Anterior cingulate cortex (tissue), 58 donors: ENCODE measurements around the gene MDP1.
"Not testable (repeated sequence)": the region's sequence is repeated elsewhere in the genome, so short reads cannot be mapped to it uniquely, and the experiment has no call there.

Experiments
- DNase-seq, 58 donors: peaks; one replicate each; lab custom pipeline; 2025; lab: John Stamatoyannopoulos, UW

Gene MDP1

DNA sequence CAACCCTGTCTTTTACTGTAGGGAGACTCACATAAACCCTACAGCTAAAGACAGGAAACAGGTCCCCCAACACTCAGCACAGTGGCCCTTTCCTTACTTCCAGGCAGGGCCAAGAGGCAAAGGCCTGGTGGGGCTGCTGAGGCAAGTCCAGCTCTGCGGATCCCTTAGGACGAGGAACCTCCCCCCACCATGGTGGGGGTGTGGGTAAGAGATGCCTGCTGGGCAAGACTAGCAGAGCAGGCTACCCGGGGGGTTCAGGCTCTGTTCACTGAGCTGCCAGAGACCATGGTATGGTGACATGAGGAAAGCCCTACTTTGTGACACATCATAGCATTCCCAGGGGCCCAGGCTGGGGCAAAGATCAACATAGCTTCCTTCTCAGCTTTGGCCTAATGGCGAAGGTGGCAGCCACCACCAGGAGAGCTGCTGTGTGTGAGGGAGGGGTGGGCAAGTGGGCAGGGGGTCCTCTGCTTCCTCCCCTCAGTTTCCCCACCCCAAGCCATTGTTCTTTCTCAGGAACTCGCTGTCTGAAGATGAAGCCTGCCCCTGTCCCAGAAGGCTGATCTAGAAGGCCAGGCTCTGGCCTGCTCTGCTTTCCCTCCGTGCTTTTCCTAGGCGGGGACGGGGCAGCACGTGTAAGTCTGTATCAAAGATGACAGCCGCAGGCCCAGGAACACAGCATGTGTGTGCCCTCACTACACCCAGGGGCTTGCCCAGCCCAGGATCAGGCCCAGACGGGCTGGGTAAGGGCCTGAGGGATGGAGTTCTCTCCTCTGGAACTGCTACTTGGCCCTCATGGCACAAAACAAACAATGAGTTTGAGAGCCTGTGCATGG lies 36.6 kb upstream of the MDP1 start:
- no peak for DNase-seq

DNA sequence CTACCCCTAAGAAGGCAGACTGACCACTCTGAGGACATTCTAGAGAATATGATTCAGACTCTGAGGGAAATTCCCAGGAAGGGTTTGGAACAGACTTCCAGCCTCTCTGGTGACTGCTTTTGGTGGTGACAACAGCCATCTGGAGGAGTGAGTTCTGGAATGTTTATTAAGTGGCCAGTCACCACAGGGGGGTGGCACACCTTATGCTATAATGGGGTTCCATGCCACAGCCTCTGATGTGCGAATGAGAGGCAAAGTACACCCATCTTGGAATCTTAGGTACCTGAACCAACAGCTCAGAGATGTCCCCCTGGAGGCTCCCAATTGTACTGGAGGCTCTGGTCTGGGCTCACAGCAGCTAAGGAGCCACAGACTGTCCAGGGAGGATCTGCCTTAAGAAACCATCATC lies 36.0 kb upstream of the MDP1 start:
- DNase-seq = no peak

DNA sequence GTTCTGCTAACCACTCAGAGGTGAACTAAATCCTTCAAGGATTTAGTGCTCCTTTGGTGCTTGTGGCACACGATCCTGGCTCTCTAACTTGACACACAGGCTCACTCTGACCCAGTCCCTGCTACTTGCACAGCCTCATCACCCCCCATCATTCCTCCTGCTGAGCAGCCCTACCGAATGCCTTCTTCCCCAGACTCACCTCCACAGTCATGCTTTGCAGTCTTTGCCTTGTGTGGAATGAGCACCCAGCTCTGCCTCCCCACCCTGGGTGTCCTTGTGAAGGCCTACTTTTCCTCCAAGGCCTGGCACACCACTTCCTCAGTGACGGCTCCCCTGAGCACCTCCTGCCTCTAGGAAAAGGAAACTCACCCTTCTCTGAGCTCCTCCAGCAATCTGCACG lies 34.5 kb upstream of the MDP1 start:
- no peak for DNase-seq

DNA sequence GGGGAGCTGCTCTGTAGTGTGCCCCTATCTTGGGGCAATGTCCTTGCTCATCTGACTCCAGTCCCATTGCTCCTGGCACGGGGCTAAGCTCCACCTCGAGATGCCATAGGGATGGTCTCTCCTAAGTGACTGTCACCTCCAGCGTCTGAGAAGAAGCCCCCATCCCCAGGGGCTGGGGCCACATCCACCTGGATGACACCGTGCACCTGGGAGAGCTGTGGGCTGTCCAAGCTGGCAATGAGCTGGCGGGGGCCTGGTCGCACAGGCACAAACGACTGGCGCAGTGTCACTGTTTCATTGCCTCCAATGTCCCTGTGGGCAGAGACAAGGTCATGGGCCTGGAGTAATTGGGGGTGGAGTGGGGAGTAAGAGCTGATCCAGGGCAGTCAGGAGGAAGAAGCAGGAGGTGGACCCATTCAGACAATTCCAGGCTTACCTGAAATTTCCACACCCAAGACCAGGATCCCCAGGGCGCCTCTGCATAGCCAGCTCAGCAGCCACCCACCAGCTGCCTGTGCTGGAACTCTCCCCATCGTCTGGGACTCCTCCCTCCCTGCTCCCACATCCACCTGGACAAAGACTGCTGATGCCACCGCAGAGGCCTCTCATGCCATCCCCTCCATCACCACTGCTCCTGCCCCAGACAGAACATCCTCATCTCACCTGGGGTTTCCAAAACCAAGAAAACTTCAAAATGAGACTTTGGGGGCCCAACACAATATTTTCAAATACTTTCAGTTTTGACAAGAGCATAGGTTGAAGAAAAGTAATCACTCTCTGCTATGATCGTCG lies 33.6 kb upstream of the MDP1 start:
- no peak for DNase-seq

DNA sequence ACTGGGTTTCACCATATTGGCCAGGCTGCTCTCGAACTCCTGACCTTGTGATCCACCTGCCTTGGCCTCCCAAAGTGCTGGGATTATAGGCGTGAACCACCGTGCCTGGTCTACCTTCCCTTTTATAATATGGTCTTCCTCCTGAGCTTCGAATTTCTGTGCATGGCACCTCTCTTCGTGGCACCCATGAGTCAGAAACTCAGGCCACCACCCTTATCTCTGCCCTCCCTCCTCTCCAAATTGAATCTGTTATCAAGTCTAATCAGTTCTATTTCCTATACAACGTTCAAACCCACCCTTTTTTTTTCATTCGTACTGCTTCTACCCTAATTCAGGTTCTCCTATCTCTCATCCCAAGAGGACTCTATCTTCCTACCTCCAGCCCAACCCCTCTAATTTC lies 31.6 kb upstream of the MDP1 start:
- DNase-seq = no peak

DNA sequence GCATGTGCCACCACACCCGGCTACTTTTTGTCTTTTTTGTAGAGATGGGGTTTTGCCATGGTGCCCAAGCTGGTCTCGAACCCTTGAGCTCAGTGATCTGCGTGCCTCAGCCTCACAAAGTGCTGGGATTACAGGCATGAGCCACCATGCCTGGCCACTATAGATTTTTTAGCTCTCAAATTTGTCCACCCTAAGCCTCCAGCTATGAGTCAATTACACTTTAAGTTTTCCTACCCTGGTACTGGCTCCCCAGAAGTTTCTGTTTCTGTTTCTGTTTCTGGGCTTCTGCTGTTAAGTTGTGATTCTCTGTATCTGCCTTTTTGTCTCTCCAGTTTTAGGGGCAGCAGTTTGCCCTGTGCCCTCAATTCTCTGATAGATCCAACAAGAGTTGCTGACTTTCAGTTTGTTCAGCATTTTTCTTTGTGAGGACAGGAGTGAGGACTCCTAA lies 30.9 kb upstream of the MDP1 start:
- no peak for DNase-seq

DNA sequence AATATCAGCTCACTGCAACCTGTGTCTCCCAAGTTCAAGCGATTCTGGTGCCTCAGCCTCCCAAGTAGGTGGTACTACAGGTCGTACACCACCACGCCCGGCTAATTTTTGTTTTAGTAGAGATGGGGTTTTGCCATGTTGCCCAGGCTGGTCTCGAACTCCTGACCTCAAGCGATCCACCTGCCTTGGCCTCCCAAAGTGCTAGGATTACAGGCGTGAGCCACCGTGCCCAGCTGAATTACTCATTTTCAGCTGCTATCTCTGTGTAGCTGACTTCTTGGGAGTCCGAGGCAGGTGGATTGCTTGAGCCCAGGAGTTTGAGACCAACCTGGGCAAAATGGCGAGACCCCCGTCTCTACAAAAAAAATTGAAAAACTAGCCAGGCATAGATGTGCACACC lies 29.5 kb upstream of the MDP1 start:
- DNase-seq = not testable (repeated sequence)

DNA sequence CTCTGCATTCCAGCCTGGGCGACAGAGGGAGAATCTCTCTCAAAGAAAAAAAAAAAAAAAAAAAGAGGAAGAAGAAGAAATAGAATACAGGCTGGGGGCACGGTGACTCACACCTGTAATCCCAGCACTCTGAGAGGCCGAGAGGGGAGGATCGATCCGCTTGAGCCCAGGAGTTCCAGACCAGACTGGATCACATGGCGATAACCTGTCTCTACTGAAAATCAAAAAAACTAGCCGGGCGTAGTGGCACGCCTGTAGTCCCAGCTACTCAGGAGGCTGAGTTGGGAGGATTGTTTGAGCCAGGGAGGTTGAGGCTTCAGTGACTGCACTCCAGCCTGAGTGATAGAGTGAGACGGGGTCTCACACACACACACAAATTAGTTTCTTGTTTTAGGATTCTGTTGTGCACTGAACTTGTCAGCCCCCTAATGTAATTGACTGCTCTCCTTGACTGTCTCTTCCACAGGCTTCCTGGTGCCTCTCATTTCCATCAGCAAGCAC lies 27.5 kb upstream of the MDP1 start:
- DNase-seq = peak in 1 of 58 donors; percentile 30

DNA sequence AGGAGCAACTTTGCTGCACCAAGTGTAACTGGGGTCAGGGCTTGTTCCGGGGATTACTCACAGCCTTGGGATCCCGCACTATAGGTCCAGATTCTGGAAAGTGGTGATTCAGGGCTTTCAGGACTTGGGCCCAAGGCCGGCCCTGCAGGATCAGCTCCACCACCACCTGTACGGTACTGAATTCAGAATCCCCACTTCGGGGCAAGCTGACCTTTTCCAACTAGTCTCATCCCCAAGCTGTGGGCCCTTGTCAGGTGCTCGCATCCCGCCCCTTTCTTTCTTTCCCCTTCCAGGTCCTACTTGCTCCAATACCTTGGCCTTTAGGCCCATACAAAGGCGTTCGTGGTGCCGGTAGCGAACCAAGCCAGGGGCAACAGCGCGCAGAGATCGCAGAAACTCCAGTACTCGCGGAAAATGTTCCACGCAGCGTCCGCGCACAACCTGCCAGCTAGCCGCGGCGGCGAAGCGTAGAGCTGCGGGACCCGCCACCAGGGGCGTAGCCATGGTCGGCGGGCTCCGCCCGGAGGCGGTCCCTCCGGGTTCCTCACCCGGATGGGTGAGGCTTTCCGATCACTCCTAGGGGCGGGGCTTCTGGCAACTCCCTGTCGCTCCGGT lies 26.1 kb upstream of the MDP1 start:
- DNase-seq = peak in 42 of 58 donors; percentile 34 to 99 (median 96)

DNA sequence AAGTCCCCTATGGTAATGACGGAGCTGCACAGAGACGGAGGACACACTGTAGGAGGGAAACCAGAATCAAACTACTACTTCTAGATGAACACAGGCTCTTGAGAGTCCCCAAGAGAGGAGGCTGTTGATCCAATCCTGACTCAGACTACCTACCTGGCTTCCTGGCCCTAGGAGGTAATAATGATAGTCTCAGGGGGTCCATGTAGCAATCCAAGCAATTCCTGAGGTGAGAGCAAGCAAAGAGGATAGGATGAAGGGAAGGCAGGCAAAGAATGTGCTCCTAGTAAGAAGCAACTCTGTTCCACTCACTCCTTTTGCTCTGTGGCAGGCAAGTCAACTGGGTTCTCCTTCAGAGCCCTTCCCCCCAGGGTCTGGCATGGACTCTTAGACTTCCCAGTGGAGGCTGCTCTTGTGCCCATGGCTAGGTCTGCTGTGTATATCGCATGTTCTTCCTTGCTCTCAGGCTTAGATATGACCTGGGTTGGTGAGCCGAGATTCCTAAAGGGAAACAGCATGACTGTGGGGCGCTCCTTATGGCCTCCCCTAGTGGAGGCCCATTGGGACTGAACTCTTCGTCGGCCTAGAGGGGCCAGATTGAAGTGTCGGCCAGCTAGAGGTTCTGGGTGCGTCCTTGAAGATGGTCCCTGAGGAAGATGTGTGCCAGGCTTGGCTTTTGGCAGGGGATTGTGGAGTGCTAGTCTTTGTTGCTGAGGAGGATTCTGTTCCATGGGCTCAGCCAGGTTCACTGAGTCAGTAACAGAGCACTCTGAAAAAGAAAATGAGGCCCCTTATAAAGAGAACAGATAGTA lies 24.4 kb upstream of the MDP1 start:
- no peak for DNase-seq

DNA sequence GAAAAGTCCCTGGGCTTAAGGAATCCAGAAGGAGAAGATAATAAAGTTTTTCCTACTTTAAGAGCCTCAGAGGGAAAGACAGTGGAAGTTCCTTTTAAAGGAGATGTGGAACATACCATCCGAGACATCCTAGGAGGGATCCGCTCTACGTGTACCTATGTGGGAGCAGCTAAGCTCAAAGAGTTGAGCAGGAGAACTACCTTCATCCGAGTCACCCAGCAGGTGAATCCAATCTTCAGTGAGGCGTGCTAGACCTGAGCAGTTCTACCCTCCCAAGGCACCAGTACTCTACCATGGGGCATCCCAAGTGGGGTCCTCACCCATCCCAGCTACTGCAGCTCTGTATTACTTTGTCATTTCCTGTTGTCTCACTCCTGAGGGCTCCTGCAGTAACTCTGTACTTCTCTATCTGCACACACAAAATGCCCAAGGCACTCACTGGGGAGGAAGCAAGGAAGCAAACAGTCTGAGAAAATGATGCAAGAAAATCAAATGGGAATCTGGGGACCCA lies 22.7 kb upstream of the MDP1 start:
- DNase-seq = no peak

DNA sequence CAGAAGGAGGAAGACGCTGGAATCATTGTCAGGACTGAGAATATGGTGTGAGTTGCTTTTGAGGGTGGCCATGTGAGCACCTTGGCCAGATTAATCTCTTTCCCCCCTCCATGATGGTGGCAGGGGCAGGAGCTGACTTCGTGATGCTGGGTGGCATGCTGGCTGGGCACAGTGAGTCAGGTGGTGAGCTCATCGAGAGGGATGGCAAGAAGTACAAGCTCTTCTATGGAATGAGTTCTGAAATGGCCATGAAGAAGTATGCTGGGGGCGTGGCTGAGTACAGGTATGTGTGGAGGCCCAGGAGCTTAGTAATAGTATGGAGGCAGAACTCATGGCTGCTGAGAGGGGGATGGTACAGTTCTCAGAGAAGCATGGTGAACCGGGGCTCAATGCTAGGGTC lies 22.3 kb upstream of the MDP1 start:
- no peak for DNase-seq

DNA sequence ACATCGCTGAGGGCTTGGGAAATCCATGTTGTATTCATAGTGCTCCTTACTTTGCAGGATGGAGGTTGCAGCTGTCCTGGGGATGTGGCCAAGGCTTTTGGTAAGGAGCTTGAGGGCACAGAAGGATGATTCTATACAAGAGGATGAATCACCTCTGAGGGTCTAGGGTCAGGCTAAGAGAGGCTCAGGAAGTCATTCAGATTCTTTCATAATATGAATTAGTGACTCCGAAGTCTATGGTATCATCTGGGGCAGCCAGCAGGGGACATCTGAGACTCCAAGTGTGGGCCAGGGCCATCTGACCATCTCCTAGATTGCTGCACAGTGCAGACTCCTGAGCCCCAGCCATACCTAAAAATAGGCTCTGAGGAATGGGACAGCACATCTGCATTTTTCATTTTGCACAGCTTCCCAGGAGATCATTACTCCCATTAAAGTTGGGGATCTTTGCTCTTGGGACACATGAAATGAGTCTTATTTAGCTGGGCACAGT lies 21.6 kb upstream of the MDP1 start:
- DNase-seq = no peak

DNA sequence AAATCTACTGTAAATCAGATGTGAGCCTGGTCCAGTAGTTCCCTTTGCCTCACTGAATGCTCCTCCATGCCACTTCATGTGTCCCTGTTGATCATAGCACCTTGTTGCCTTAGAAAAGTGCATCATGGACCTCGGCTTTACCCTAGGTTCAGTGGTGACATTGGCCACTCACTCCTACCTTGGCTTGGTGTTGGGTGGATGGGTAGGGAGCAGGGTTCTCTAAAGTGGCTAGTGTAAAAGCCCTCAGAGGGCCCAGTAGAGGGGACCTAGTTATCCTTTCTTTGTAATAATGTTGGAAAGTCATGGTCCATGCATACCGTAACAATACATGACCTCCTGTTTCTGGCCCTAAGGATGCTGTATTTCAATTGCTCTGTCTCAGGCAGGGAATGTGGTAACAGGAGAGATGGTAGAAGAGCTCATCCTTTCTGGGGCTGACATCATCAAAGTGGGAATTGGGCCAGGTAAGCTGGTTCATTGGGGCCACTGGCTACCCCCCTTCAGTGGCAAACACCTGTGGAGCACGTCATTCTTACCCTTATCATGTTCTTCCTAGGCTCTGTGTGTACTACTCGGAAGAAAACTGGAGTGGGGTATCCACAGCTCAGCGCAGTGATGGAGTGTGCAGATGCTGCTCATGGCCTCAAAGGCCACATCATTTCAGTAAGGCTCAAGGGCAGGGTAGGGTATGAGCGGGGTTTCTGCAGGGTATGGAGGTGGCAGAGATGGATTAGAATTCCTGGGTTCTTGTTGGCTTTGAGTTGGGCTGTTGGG lies 21.0 kb upstream of the MDP1 start:
- no peak for DNase-seq

DNA sequence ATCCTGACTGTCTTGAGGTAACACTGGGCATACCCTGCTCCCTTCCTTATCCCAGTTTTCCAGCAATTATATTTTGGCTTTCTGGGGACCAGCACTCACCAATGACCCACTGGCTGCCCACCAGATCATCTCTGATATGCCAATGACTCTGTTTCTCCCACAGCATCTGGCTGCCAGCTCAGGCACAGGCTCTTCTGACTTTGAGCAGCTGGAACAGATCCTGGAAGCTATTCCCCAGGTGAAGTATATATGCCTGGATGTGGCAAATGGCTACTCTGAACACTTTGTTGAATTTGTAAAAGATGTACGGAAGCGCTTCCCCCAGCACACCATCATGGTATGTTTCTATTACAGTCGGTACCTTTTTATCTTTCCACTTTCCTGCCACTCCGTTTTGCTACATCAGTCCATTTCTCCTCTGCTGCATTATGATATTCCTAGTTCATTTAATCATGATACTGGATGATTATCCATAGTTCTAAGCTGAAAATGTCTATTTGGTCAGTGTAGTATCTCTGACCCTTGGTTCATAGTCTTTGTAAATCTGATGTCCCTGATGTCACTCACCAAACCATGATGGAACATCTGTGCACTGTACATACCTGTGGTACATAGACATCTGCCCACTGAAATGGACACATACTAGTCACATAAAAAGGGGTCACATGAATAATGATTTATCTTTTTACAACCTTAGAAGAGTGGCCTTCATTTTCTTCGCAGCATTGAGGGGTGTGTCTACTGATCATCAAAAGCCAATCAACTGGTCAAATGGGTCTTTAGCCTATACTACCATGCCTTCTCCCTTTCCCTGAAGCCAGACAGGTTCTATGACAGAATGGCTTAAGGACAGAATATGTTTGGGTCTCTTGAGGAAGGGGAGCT lies 20.2 kb upstream of the MDP1 start:
- no peak for DNase-seq

DNA sequence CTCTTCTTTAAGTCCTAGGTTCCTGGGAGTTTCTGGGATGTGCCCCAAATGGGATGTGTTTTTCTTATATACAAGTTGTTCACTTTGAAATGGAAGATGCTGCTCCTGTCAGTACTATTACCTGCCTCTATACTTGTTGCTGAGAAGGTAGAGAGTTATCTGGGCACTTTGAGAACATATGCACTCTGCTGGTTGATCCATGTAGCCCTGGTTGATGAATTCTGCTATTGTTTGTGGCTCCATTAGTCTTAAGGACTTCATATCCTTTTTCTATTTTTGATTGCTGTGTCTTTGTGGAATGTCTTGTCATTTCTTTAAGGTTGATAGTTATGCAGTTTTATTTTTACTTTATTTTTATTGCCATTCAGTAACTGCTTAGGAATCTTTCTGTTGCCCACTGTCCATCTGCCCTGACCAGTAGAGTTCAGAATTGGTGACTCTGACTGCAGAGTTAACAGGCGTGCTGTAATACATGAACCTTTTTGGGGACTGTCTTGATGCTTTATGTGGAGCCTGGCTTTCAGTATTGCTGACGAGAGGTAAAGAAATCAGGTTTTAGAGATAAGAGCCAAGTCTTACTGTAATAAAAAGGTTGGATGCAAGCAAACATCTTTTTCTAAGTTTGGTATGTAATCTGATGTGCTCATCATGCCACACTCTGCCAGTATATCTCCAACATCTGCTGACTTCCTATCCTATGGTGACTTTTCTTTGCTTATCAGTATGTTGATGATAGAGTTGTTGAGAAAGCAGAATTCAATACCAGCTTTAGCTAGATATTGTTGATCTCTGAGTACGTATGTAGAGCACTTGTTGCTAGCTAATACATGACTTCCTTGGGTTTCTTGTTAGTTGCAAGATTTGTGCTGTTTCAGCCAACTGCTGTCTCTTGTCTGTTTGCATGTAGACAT lies 18.5 kb upstream of the MDP1 start:
- DNase-seq = no peak

DNA sequence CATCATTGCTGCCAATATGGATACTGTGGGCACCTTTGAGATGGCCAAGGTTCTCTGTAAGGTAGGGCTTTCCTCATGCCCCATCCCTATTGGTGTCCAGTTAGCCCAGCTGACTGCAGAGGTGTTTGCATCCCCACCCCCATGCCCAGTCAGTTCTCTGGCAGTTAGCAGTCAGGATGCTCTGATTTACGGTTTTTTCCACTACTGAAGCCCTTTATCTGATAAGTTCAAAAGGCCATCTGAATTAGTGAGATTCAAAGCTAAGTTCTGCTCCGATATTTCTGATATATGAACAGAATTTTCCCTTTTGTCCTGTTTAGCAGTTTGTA lies 17.6 kb upstream of the MDP1 start:
- peak in 1 of 58 donors; percentile 12 for DNase-seq
